CD4-positive, alpha-beta T cell treated with Interferon alpha-2 for 1 hour (primary cell): ENCODE results near the gene SRP9.

Source experiments
- DNase-seq, 2 donors: peaks; one replicate each; pipeline ENCODE4 v3.0.0-alpha.2; 2020 to 2022

The SRP9 gene

GRCh38 chr1:225777583-225778336 lies at the start of gene SRP9:
SRP9 (plus strand) TSS chr1:225777826; CDS start chr1:225777941, 115 bp downstream.
- peak; percentile 99 for DNase-seq

GRCh38 chr1:225731491-225731890 lies 46.1 kb upstream of the SRP9 start:
- no peak for DNase-seq

GRCh38 chr1:225733254-225733653 lies 44.4 kb upstream of the SRP9 start:
- no peak for DNase-seq

GRCh38 chr1:225735252-225736149 lies 42.1 kb upstream of the SRP9 start:
- DNase-seq: no peak

GRCh38 chr1:225736437-225737098 lies 41.1 kb upstream of the SRP9 start:
- no peak for DNase-seq

GRCh38 chr1:225737161-225737560 lies 40.5 kb upstream of the SRP9 start:
- no peak for DNase-seq

GRCh38 chr1:225737866-225738265 lies 39.8 kb upstream of the SRP9 start:
- no peak for DNase-seq

GRCh38 chr1:225738763-225739162 lies 38.9 kb upstream of the SRP9 start:
- DNase-seq: no peak

- no peak for DNase-seq
Observed at GRCh38 chr1:225739542-225740107, 38.0 kb upstream of the SRP9 start.

GRCh38 chr1:225744745-225745144 lies 32.9 kb upstream of the SRP9 start:
- DNase-seq: no peak

GRCh38 chr1:225745273-225745672 lies 32.4 kb upstream of the SRP9 start:
- DNase-seq: no peak

- DNase-seq: no peak
Observed at GRCh38 chr1:225746361-225747179, 31.1 kb upstream of the SRP9 start.

GRCh38 chr1:225747566-225747965 lies 30.1 kb upstream of the SRP9 start:
- no peak for DNase-seq

- no peak for DNase-seq
Observed at GRCh38 chr1:225748529-225748928, 29.1 kb upstream of the SRP9 start.

GRCh38 chr1:225749706-225750105 lies 27.9 kb upstream of the SRP9 start:
- DNase-seq: no peak

- no peak for DNase-seq
Observed at GRCh38 chr1:225750420-225750819, 27.2 kb upstream of the SRP9 start.

GRCh38 chr1:225750875-225751824 lies 26.5 kb upstream of the SRP9 start:
- no peak for DNase-seq

GRCh38 chr1:225752245-225752644 lies 25.4 kb upstream of the SRP9 start:
- no peak for DNase-seq

- DNase-seq: no peak
Observed at GRCh38 chr1:225754940-225755641, 22.5 kb upstream of the SRP9 start.

- no peak for DNase-seq
Observed at GRCh38 chr1:225755671-225756319, 21.8 kb upstream of the SRP9 start.
